GM19324 (cell line): ENCODE measurements around the gene KCNQ4.

Experiments used
- ATAC-seq: cut with Tn5 transposase; IDR thresholded peaks from one replicate; pipeline ENCODE4 v1.9.1; 2021; ENCODE audit warnings: mild to moderate bottlenecking, moderate library complexity; ENCODE audit not compliant: unreplicated experiment, low FRiP score

Gene KCNQ4

DNA sequence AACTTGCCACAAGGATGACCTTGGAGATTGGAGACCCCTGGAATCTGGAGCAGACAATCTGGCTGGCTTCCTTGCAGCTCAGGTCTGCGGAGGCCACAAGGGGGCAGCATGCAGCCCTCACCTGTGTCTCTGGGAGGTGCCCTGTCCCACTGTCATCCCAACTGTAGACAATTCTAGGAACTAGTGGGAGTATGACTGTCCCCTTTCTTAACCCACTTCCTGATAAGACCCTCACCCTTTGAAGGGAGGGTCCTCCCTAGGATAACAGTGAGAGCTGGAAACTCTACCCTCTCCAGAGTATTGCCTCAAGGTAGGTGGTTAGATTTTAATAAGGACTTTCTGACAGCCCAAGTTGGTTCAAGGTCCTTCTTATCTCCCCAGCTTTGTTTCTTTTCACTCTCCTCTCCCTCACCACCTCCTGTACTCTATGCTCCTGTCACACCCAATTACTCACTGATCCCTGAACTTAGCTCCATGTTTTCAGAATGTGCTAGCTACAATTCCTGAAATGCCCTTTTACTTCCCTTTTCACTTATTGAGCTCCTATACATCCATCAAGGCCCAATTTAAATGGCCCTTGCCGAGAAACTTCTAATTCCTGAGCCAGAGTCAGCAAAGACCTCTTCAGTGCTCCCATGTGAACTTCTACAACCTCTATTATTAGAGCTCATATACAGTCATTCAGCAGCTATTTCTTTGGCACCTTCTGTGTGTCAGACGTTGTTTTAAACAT lies 9.2 kb upstream of the KCNQ4 start:
- ATAC-seq: no peak

DNA sequence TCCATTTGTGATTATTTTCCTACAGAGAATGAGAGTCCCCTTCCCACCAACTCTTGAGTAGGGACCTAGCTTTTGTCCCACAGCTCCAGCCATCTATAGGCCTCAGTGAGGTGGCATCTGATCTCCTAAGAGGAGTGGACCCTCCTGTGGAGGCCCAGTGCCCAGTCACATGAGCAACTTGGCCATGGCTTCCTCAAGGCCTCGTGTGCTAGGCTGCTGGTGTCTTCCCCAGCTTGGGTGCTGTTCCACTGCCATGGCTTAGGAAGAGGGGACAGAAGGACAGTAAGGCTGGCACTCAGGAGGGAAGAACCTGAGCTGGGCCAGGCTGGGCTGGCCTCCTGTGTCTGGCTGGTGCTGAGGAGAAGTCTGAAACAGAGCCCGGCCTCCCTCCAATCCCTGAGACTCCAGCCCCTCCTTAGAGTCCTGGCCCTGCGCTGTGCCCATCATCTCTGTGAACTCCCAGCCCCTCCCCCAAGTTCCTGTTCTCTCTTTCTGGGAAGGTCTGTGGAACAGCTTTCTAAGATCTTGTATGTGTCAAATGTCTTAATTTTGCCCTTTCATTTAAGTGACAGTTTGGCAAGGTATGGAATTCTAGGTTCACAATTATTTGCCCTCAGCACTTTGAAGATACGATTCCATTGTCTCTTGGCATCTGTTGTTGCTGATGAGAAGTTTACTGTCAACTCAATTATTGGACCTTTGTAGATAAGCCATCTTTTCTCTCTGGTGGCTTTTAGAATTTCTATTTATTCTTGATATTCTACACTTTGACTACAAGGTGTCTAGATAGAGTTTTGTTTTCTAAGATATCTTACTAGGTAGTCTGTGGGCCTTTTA lies 7.1 kb upstream of the KCNQ4 start:
- ATAC-seq: no peak

DNA sequence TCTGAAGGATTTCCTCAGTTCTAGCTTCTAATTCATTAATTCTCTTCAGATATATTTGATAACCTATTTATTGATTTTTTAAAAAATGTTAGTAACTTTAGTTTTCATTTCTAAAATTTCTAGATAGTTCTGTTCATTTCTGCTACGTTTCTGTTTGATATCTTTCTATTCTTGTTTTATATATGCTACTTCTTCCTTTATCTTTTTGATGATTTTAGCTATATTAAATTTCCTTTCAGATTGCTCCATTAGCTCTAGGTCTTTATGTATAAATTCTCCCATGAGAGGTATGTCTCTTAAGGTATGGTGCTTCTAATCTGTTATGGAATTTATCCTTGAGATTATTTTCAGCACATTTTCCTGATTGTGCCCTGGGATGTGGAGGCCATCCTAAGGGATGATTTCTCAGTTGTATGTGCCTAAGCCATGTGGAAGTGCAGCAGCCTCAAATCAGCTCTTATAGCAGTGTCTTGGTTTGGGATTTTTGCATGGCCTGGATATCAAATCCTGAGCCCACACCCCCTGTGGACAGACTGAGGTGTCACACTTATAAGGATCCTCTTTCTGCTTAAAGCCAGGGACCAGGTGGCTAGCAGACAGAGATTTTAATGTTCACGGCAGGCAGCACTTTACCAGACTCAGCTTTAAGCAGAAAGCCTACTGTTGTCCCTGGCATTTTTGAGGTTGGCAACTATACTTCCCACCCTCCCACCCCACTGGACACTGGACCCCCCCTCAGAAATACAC lies 6.2 kb upstream of the KCNQ4 start:
- ATAC-seq: no peak

- no peak for ATAC-seq
Measured at GRCh38 chr1:40780678-40781607, 2.6 kb upstream of the KCNQ4 start.

DNA sequence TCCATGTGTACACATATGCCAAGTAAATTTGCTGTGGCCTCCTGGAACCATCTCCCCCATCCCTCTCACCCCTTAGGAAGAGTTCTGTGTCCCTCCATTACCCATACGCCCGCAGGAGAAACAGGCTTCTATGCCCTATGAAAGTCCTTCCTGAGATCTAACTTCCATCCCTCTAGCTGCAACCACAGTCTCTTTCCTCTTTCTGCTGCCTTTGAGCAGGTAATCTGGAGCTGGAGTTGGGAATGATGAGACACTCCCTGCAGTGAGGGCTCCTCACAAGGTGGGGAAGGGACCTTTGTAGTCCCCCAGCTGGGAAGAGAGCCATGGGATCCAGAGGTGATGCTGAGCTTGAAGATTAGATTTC lies 2.0 kb upstream of the KCNQ4 start:
- ATAC-seq: no peak

- no peak for ATAC-seq
Measured at GRCh38 chr1:40782371-40782956, 1.1 kb upstream of the KCNQ4 start.

GRCh38 chr1:40784141-40784770 lies 669 bp downstream of the KCNQ4 start:
- no peak for ATAC-seq

- no peak for ATAC-seq
Measured at GRCh38 chr1:40784771-40785151, 1.2 kb downstream of the KCNQ4 start.

DNA sequence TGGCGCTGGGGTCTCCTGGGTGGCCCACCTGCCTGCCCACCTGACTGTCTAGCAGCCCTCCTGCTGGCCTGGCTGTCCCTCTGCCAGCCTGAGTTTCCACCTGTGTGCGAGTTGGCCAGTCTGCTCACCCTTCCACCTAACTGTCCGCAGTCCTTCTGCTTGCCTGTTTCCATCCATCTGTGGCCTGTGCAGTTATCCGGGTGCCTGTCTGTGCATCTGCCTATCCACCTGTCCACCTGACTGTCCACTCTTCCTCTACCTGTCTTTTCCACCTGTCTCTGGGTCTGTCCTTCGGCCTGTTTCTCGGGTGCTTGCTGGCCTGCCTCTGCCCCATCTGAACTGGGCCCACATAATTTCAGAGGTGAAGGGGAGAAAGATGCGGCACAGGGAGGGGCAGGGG lies 1.9 kb downstream of the KCNQ4 start:
- ATAC-seq: no peak

- no peak for ATAC-seq
Measured at GRCh38 chr1:40786171-40786994, 2.8 kb downstream of the KCNQ4 start.

DNA sequence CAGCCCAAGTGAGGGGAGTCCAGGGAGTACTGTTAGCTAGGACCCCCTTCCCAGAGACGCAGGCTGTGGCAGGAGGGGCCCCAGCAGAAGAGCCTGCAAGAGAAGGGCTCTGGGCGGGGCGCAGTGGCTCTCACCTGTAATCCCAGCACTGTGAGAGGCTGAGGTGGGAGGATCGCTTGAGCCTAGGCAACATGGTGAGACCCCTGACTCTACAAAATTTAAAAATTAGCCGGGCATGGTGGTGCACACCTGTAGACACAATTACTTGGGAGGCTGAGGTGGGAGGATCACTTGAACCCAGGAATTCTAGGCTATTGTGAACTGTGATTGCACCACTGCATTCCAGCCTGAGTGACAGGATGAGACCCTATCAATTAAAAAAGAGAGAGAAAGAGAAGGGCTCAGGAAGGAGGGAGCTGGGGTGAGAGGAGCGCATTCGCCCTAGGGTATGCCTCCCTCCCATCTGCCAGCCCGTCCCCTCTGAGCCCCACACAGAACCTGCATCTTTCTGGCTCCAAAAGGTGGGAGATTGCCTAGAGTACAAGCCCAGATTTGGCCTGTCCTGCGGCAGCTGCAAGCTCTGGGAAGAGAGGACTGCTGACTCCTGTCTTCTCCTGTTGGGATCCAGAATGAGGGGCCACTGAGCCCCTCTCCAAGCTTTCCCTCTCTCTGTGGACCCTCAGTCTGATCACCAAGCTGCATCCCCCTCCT lies 3.6 kb downstream of the KCNQ4 start:
- ATAC-seq: no peak

DNA sequence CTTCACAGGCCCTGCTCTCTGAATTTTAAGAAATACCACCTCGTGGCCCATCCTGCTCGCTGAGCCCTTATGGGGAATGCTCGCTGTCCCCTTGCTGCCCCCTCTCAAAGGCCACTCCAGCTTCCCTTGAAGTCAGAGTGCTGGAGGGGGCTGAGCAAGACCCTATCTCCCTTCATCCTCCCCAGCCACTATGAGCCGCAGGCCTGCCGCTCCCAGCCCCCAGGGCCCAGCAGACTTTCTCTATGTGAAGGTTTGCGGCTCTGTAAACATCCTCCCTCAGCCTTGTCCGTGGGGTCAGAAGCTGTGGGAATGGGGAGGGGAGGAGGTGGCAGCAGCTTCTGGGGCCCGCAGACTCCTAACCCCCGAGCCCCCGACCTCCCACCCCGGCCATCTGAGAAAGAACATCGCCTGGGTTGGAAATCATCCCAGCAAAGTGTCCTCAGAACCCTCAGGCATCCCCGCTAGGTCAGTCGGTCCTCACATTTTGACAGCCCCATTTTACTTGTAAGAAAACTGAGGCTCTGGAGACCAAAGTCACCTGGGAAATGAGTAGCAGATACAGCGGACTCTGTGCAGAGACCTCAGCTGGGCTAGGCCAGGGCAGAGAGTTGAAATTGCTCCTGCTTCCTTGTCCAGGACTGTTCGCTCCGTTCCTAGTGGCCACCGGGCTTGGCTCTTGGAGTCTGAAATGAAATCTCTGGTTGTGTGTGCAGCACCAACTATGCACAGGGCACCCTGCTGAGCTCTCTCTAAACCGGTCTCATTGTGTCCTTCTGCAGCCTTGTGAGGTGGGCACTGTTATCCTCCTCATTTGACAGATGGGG lies 4.4 kb downstream of the KCNQ4 start:
- no peak for ATAC-seq

DNA sequence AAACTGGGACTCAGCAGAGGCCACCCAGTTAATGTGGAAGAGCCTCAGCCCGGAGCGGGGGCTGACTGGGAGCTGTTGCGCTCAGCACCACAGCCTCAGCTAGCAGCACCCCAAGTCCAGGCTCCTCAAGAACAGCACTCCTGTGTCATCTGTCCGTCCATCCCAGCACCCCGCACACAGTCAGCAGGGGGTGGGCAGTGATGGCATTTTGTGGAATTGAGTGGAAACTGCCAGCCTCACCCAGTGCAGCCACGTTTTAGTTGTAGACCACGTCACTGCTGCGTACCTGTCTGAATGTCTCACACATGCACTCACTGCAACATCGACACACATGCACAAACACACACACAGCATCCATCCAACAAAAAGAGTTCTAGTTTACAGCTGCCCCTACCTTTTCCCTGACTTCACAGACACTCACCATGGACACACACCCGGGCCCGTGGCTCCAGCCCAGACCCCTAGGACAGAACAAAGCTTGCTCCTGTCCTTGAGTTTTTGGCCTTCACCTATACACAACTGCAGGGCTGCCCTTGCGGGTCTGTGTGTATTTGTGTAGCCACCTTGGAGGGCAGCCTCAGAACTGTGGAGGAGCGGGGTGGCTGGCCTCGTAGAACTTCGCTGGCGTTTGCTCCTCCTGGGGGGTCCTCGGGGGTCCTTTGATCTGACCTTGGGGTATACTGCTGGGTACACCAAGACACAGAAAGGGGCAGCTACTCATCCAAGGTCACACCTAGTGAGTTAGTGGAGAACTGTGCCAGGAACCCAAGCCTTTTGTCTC lies 5.2 kb downstream of the KCNQ4 start:
- no peak for ATAC-seq

GRCh38 chr1:40789342-40789598 lies 5.7 kb downstream of the KCNQ4 start:
- no peak for ATAC-seq

GRCh38 chr1:40789661-40790430 lies 6.3 kb downstream of the KCNQ4 start:
- no peak for ATAC-seq

GRCh38 chr1:40792036-40792435 lies 8.4 kb downstream of the KCNQ4 start:
- no peak for ATAC-seq
